ENCODE measurements around the gene NELFCD. TPM values are rescaled to one million over a fixed set of nuclear protein-coding genes. Genes with fewer than 3 reads are reported as not detected.
A peak's percentile ranks its signal among the peaks of the same experiment; 100 is the strongest.

Gene NELFCD
- total RNA-seq, 2 donors from 2014 or later: 24.5 to 27.5 TPM

DNA sequence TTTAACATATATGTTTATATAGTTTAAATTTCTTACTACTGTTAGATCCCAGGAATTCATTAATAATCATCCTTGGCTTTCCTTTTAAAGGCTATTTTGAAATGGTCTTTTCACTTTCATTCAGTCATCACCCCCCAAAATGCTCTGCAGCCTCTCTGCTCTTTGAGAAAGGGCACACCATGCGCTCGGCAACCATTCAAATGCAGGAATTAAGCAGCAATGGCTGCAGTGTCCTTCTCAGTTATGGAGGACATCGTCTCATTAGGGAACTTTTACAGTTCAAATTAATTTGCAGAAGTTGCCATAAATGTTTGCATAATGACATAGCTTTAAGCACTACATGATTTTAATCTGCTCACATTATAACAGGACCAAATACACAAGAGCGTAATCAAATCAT is 44.5 kb downstream of the NELFCD start:
- H3K9me3 ChIP-seq: no peaks in the 10 kb centered on the region
- H3K4me1 ChIP-seq: peaks cover 0 to 52% of the 10 kb centered on the region in 2 donors
- H3K27me3 ChIP-seq: no peaks in the 10 kb centered on the region
- no peak for DNase-seq (ENCODE audit: low spot score)
- H3K4me3 ChIP-seq: no peak overlapping the region
- H3K36me3 ChIP-seq: peaks cover 48% of the 10 kb centered on the region
- TF ChIP-seq, protein P1, sequence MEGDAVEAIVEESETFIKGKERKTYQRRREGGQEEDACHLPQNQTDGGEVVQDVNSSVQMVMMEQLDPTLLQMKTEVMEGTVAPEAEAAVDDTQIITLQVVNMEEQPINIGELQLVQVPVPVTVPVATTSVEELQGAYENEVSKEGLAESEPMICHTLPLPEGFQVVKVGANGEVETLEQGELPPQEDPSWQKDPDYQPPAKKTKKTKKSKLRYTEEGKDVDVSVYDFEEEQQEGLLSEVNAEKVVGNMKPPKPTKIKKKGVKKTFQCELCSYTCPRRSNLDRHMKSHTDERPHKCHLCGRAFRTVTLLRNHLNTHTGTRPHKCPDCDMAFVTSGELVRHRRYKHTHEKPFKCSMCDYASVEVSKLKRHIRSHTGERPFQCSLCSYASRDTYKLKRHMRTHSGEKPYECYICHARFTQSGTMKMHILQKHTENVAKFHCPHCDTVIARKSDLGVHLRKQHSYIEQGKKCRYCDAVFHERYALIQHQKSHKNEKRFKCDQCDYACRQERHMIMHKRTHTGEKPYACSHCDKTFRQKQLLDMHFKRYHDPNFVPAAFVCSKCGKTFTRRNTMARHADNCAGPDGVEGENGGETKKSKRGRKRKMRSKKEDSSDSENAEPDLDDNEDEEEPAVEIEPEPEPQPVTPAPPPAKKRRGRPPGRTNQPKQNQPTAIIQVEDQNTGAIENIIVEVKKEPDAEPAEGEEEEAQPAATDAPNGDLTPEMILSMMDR (IDR thresholded peaks at IDR 0.05): no peak
- no peak overlapping the region for H3K27ac ChIP-seq

DNA sequence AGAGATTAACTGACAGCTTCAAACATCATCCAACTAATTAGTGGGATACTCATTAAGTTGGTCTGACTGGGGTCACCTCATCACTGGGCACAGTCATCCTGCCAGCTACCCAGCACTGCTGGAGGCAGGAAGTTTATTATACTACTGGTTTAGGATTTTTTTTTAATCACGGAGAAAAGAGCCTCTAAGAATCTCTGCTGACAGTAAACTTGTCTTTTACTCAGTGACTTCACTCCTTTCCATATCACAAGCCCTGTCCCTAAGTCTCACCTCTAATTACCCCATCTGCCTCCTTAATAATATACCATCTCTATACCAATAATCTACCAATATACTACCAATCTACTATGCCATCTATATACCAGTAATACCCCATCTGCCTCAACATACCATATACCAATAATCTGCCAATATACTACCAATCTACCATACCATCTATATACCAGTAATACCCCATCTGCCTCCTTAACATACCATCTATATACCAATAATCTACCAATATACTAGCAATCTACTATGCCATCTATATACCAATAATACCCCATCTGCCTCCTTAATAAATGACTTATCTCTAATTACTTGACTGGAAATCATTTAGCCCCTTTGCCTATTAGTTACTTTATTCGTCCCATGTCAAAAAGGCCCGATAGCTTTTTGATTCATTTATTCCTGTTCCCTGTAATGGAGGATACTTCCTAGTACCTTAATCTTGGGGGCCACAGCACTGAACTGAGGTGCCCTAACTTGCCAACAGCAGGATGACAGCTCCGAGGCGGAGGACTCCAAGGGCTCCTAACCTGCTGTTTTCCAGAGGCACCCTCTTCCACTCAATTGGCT is 46.1 kb downstream of the NELFCD start:
- Histone ChIP-seq H3K4me1 (peaks cover 0 to 56% of the 10 kb centered on the region in 2 donors), H3K27ac (no peak overlapping the region), H3K27me3 (no peaks in the 10 kb centered on the region), H3K4me3 (no peak overlapping the region), H3K9me3 (no peaks in the 10 kb centered on the region), H3K36me3 (peaks cover 48% of the 10 kb centered on the region)
- DNase-seq (ENCODE audit: low spot score): no peak
- TF ChIP-seq, protein P1 (IDR thresholded peaks at IDR 0.05): no peak

DNA sequence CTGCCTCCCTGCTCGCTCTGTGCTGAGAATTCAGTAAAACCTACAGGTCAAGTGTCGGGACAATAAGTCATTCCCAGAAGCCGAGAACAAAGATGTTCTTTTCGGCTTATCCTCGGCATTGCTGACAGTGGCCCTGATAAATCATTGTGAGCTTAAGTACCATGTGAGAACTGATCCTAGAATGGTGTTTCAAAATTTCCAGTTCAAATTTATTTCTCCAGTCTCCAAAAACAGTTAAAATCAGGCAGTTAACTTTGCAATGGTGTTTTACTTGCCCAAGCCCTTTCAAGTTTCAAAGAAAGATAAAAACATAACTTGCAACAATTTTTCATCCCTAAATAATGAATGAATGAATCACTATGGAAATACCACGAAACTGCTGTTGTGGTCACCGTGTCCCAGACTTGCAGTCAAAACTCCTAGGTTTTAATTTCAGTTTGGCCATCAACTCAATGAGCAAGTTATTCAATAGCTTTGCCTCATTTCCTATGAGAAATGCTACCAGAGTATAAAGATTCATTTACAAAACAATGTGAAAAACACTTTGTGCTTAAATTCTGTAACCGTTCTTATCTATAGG is 46.8 kb downstream of the NELFCD start:
- H3K27ac ChIP-seq: no peak overlapping the region
- no peaks in the 10 kb centered on the region for H3K9me3 ChIP-seq
- H3K4me1 ChIP-seq: peaks cover 0 to 58% of the 10 kb centered on the region in 2 donors
- TF ChIP-seq, protein P1 (IDR thresholded peaks at IDR 0.05): no peak
- no peak for DNase-seq (ENCODE audit: low spot score)
- no peak overlapping the region for H3K4me3 ChIP-seq
- peaks cover 43% of the 10 kb centered on the region for H3K36me3 ChIP-seq
- no peaks in the 10 kb centered on the region for H3K27me3 ChIP-seq

DNA sequence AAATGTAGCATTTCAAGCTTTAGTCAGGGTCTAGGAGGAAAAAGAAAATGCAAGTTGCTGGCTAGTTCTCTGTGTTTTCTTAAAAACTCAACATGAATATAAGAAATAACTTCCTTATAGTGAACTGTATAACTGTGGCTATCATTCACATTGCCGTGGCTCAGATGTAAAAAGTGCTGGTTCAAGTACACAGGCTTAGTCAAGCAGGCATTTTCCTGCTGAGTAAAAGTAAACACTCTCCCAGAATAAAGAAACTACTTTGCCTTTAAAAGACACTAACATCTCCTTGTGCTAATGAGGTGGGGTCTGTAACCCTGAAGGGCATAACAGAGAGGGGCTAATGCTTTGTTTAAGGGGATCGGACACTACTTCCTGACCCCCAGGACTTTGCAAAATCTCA is 47.8 kb downstream of the NELFCD start:
- Histone ChIP-seq H3K4me3 (no peak overlapping the region), H3K27ac (no peak overlapping the region)

DNA sequence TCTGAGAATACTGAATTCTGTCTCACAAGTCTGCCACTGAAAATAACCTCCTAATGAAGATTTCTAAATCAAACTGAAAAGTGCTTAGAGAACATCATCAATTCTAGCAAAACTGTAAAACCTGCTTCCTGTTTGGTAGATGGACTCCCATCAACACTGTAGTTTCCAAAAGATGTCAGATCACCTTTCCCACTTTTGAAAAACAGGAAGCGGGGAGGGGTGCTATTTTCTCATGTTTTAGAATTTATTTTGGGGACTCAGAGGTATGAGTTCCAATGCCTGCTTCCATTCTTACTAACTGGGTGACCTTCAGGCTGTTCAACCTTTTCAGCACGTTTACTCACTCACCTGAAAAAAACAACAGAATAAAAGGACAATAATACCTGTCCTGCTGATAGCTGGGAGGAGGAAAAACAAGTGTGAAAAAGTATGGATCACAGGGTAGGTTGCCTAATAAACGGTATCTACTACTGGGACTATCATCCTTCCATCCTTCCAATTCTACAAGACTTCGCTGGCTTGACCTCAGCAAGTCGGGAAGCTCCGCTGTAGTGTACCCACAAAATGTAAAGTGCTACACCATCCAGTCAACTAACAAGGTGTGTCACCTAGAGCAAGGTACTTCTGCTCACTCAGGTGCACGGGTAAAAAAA is 50.0 kb downstream of the NELFCD start:
- Histone ChIP-seq H3K27ac (peak overlapping the region in 1 of 2 donors; percentile 89), H3K9me3 (no peaks in the 10 kb centered on the region), H3K36me3 (peaks cover 35% of the 10 kb centered on the region), H3K27me3 (no peaks in the 10 kb centered on the region), H3K4me1 (peaks cover 0 to 53% of the 10 kb centered on the region in 2 donors), H3K4me3 (peak overlapping the region; percentile 65 to 69)
- TF ChIP-seq, protein P1 (IDR thresholded peaks at IDR 0.05): no peak
- DNase-seq (ENCODE audit: low spot score): no peak

More for the DNA sequence above, 47.8 kb downstream of the NELFCD start:
- H3K4me1 ChIP-seq: peaks cover 0 to 60% of the 10 kb centered on the region in 2 donors
- no peaks in the 10 kb centered on the region for H3K9me3 ChIP-seq
- H3K36me3 ChIP-seq: peaks cover 40% of the 10 kb centered on the region
- H3K27me3 ChIP-seq: no peaks in the 10 kb centered on the region
- DNase-seq (ENCODE audit: low spot score): no peak
- TF ChIP-seq, protein P1 (IDR thresholded peaks at IDR 0.05): no peak

Measured in right atrium auricular region (tissue), 2 donors.